ENCODE results near the gene ADM. TPM values are rescaled to one million over a fixed set of nuclear protein-coding genes. Genes with fewer than 3 reads are reported as not detected.

The ADM gene
- total and polyA plus RNA-seq, 2 donors from 2014 or later, result 14.4 to 80.9 TPM

DNA sequence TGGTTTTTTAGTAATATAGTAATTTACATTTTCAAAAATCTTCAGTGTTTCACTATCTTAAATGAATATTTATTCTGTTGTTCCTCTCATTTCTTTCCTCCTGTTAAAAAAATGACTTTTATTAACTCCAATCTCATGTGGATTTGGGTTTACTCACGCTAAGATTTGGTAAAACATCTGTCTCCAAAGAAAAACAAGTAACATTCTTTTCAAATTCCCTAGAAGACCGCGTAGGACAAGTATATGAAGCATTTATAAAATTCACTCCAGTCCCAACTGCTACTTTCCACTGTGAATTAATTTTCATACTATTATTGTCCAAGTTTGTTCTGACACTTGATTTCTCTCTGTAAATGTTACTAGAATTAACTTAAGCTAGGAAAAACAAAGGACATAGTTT, 37.1 kb upstream of the ADM start:
- no peak for FAIRE-seq

GRCh38 chr11:10268746-10269488, 36.0 kb upstream of the ADM start:
- H3K9ac ChIP-seq (ENCODE audit: low read length in 3 of 3), result no peak overlapping the region

More for the DNA sequence above, 37.1 kb upstream of the ADM start:
- no peak overlapping the region for H3K9ac ChIP-seq (ENCODE audit: low read length in 3 of 3)
- H3K27ac ChIP-seq (ENCODE audit: low read depth in 2 of 2, low read length in 2 of 2), result no peak overlapping the region
- no peak overlapping the region for H3K4me3 ChIP-seq (ENCODE audit: low read length in 3 of 3)
- H3K4me1 ChIP-seq (ENCODE audit: control insufficient read depth in 2 of 3, insufficient read depth in 2 of 3, low read depth in 1 of 3, low read length in 3 of 3), result no peaks in the 10 kb centered on the region
- H3K9me3 ChIP-seq (ENCODE audit: control insufficient read depth in 2 of 3, insufficient read depth in 1 of 3, low read length in 3 of 3), result no peaks in the 10 kb centered on the region
- intact Hi-C loops (cut with DNase I), result no loop called here
- DNase-seq, result no peak
- H3K27me3 ChIP-seq (ENCODE audit: control insufficient read depth, insufficient read depth, low read length), result no peaks in the 10 kb centered on the region
- TF ChIP-seq CTCF (IDR thresholded peaks at IDR 0.05; ENCODE audit: borderline replicate concordance, extremely low read depth, insufficient read depth), result no peak
- H3K36me3 ChIP-seq (ENCODE audit: control insufficient read depth in 2 of 3, insufficient read depth in 3 of 3, low read length in 3 of 3), result no peaks in the 10 kb centered on the region

DNA sequence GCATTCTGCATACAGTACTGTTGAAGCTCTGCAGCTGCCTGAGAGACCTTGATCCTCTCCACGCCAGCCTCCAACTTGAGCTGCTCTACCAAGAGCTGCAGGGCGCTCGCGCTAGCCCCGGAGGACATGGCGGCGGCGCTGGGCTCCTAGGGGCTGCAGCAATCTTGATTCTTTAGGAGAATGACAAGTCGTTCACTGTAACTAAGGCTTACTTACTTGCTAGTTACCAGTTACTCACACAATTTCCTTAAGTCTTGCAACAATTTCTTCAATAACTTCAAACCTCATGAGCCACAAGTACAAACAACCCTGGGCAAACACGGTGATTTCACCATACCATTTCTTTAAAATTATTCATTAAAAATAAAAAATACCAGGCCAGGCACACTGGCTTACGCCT, 32.7 kb upstream of the ADM start:
- H3K4me3 ChIP-seq (ENCODE audit: low read length in 3 of 3), result no peak overlapping the region
- H3K4me1 ChIP-seq (ENCODE audit: control insufficient read depth in 2 of 3, insufficient read depth in 2 of 3, low read depth in 1 of 3, low read length in 3 of 3), result peaks cover 0 to 4% (median 0%) of the 10 kb centered on the region in 3 donors
- no peak overlapping the region for H3K9ac ChIP-seq (ENCODE audit: low read length in 3 of 3)
- DNase-seq (no peak), FAIRE-seq (no peak)
- H3K9me3 ChIP-seq (ENCODE audit: control insufficient read depth in 2 of 3, insufficient read depth in 1 of 3, low read length in 3 of 3), result no peaks in the 10 kb centered on the region
- H3K36me3 ChIP-seq (ENCODE audit: control insufficient read depth in 2 of 3, insufficient read depth in 3 of 3, low read length in 3 of 3), result no peaks in the 10 kb centered on the region
- H3K27ac ChIP-seq (ENCODE audit: low read depth in 2 of 2, low read length in 2 of 2), result no peak overlapping the region
- H3K27me3 ChIP-seq (ENCODE audit: control insufficient read depth, insufficient read depth, low read length), result no peaks in the 10 kb centered on the region
- TF ChIP-seq CTCF (IDR thresholded peaks at IDR 0.05; ENCODE audit: borderline replicate concordance, extremely low read depth, insufficient read depth), result no peak
- intact Hi-C loops (cut with DNase I), result no loop called here

More at GRCh38 chr11:10268746-10269488, 36.0 kb upstream of the ADM start:
- H3K27ac ChIP-seq (ENCODE audit: low read depth in 2 of 2, low read length in 2 of 2), result no peak overlapping the region
- DNase-seq, result no peak
- no peak for FAIRE-seq
- H3K36me3 ChIP-seq (ENCODE audit: control insufficient read depth in 2 of 3, insufficient read depth in 3 of 3, low read length in 3 of 3), result no peaks in the 10 kb centered on the region
- H3K4me3 ChIP-seq (ENCODE audit: low read length in 3 of 3), result no peak overlapping the region
- no peaks in the 10 kb centered on the region for H3K9me3 ChIP-seq (ENCODE audit: control insufficient read depth in 2 of 3, insufficient read depth in 1 of 3, low read length in 3 of 3)
- intact Hi-C loops (cut with DNase I), result no loop called here
- TF ChIP-seq CTCF (IDR thresholded peaks at IDR 0.05; ENCODE audit: borderline replicate concordance, extremely low read depth, insufficient read depth), result no peak
- H3K4me1 ChIP-seq (ENCODE audit: control insufficient read depth in 2 of 3, insufficient read depth in 2 of 3, low read depth in 1 of 3, low read length in 3 of 3), result peaks cover 0 to 4% (median 0%) of the 10 kb centered on the region in 3 donors
- H3K27me3 ChIP-seq (ENCODE audit: control insufficient read depth, insufficient read depth, low read length), result no peaks in the 10 kb centered on the region

Data from kidney (tissue), 14 donors.